ENCODE data around the gene RELL1. TPM values are rescaled to one million over a fixed set of nuclear protein-coding genes. Genes with fewer than 3 reads are reported as not detected.

Gene RELL1
- polyA plus RNA-seq, 1 of the 3 experiments (the other 2 are of a cell fraction): 4.5 TPM

GRCh38 chr4:37615720-37616063 lies 70.5 kb downstream of the RELL1 start:
- H3K79me2 ChIP-seq (ENCODE audit: insufficient read depth): no peaks in the 10 kb centered on the region
- ChIA-PET POLR2A (interaction anchor here (0.6 kb wide), 1 partner anchor 211 kb away, joined by 3 read pairs; the partner anchor contains the start of gene PGM2), CTCF (interaction anchor here (1.4 to 5.3 kb wide), 5 partner anchors 9 to 192 kb away, joined by 3 to 55 read pairs (median 4); no protein-coding TSS in a partner anchor)
- no peak for DNase-seq
- no peaks in the 10 kb centered on the region for H4K20me1 ChIP-seq (ENCODE audit: insufficient read depth)
- no peak overlapping the region for H2AFZ ChIP-seq (ENCODE audit: low read depth)
- 58% methylated on average over 3 of the region's 3 CpGs for WGBS (ENCODE audit: low lambda C conversion rate)
- H3K4me3 ChIP-seq (ENCODE audit: low read depth in 2 of 2, low read length in 1 of 2): no peak overlapping the region
- peaks cover 0 to 28% of the 10 kb centered on the region in 2 experiments; a peak in 3 of 4 replicates for H3K4me1 ChIP-seq (ENCODE audit: control insufficient read depth in 1 of 2, insufficient read depth in 2 of 2, low read depth in 1 of 2, low read length in 1 of 2)
- H3K27ac ChIP-seq (ENCODE audit: low read depth in 2 of 2, low read length in 1 of 2): peak overlapping the region in 1 of 2 experiments; percentile 95; a peak in 2 of 4 replicates
- no peak overlapping the region for H3K4me2 ChIP-seq
- H3K9ac ChIP-seq: no peak overlapping the region
- H3K27me3 ChIP-seq (ENCODE audit: insufficient read depth): no peaks in the 10 kb centered on the region
- TF ChIP-seq MEF2A (IDR thresholded peaks at IDR 0.05; ENCODE audit: borderline replicate concordance, low read depth) (no peak), MXI1 (IDR thresholded peaks at IDR 0.05; ENCODE audit: low read depth, low read length) (0 out of 2 replicates have a peak, but pooled peaks have one; percentile 3), ELF1 (IDR thresholded peaks at IDR 0.05) (no peak)
- H3K36me3 ChIP-seq (replicated peaks in 1 of 2; ENCODE audit: control insufficient read depth in 1 of 2, insufficient read depth in 2 of 2, low read length in 1 of 2): peaks cover 0 to 5% of the 10 kb centered on the region in 2 experiments
- no peaks in the 10 kb centered on the region for H3F3A ChIP-seq (replicated peaks; ENCODE audit: insufficient read depth)
- H3K9me3 ChIP-seq: no peaks in the 10 kb centered on the region
- H3K9me2 ChIP-seq: no peaks in the 10 kb centered on the region

GRCh38 chr4:37615059-37615719 lies 71.0 kb downstream of the RELL1 start:
- peak overlapping the region in 1 of 2 experiments; percentile 95; a peak in 2 of 4 replicates for H3K27ac ChIP-seq (ENCODE audit: low read depth in 2 of 2, low read length in 1 of 2)
- no peaks in the 10 kb centered on the region for H3K9me3 ChIP-seq
- TF ChIP-seq RAD21 (IDR thresholded peaks at IDR 0.05; ENCODE audit: low read length) (peak; percentile 7; the same call in 1 of the 2 replicates), EP300 (IDR thresholded peaks at IDR 0.05; ENCODE audit: borderline replicate concordance in 1 of 2, low read depth in 1 of 2, low read length in 1 of 2) (peak in 1 of 2 experiments; percentile 88; a peak in 2 of 4 replicates), YY1 (IDR thresholded peaks at IDR 0.05; ENCODE audit: low read depth) (no peak), EZH2phosphoT487 (IDR thresholded peaks at IDR 0.05; ENCODE audit: borderline replicate concordance, low read depth) (no peak), RFX5 (IDR thresholded peaks at IDR 0.05; ENCODE audit: low read length) (no peak), TCF12 (IDR thresholded peaks at IDR 0.05) (peak; percentile 6), TAF1 (IDR thresholded peaks at IDR 0.05; ENCODE audit: borderline replicate concordance, low read depth, low read length) (no peak), GATA2 (CRISPR knock-in tag; IDR thresholded peaks at IDR 0.05) (peak; percentile 85), CHD2 (IDR thresholded peaks at IDR 0.05; ENCODE audit: low read length, partially characterized antibody) (peak; percentile 58), MXI1 (IDR thresholded peaks at IDR 0.05; ENCODE audit: low read depth, low read length) (peak; percentile 20; the same call in 1 of the 2 replicates), IRF3 (IDR thresholded peaks at IDR 0.05; ENCODE audit: low read depth, low read length) (no peak), SIN3A (IDR thresholded peaks at IDR 0.05; ENCODE audit: borderline replicate concordance, low read depth, low read length) (no peak), RCOR1 (IDR thresholded peaks at IDR 0.05; ENCODE audit: low read length) (peak; percentile 80; the same call in 1 of the 2 replicates), FOXJ3 (CRISPR knock-in tag; IDR thresholded peaks at IDR 0.05) (0 out of 2 replicates have a peak, but pooled peaks have one; percentile 51), GABPA (IDR thresholded peaks at IDR 0.05; ENCODE audit: low read depth) (no peak), RXRA (IDR thresholded peaks at IDR 0.05; ENCODE audit: borderline replicate concordance, low read depth) (no peak), SMC3 (IDR thresholded peaks at IDR 0.05; ENCODE audit: low read depth, low read length) (no peak)
- no peaks in the 10 kb centered on the region for H3K27me3 ChIP-seq (ENCODE audit: insufficient read depth)
- H3K79me2 ChIP-seq (ENCODE audit: insufficient read depth): no peaks in the 10 kb centered on the region
- no peaks in the 10 kb centered on the region for H3K9me2 ChIP-seq
- ChIA-PET CTCF (interaction anchor here (0.6 to 5.3 kb wide), 5 partner anchors 14 to 193 kb away, joined by 3 to 55 read pairs (median 4); no protein-coding TSS in a partner anchor), POLR2A (interaction anchor here (0.6 kb wide), 1 partner anchor 211 kb away, joined by 3 read pairs; the partner anchor contains the start of gene PGM2)
- H3K36me3 ChIP-seq (replicated peaks in 1 of 2; ENCODE audit: control insufficient read depth in 1 of 2, insufficient read depth in 2 of 2, low read length in 1 of 2): peaks cover 0 to 5% of the 10 kb centered on the region in 2 experiments
- 45% methylated on average over 5 of the region's 5 CpGs for WGBS (ENCODE audit: low lambda C conversion rate)
- no peak overlapping the region for H3K4me3 ChIP-seq (ENCODE audit: low read depth in 2 of 2, low read length in 1 of 2)
- H3K4me2 ChIP-seq: no peak overlapping the region
- H3K4me1 ChIP-seq (ENCODE audit: control insufficient read depth in 1 of 2, insufficient read depth in 2 of 2, low read depth in 1 of 2, low read length in 1 of 2): peaks cover 0 to 28% of the 10 kb centered on the region in 2 experiments; a peak in 3 of 4 replicates
- no peaks in the 10 kb centered on the region for H3F3A ChIP-seq (replicated peaks; ENCODE audit: insufficient read depth)
- no peak overlapping the region for H3K9ac ChIP-seq
- DNase-seq: peak; percentile 69
- H2AFZ ChIP-seq (ENCODE audit: low read depth): no peak overlapping the region
- no peaks in the 10 kb centered on the region for H4K20me1 ChIP-seq (ENCODE audit: insufficient read depth)
